Effector memory CD4-positive, alpha-beta T cell (primary cell): ENCODE results near the gene RPL23.

ENCODE experiments used
- DNase-seq, 3 donors: peaks; one replicate each; pipeline ENCODE4 v3.0.0-alpha.2; 2020
- H3K27ac ChIP-seq: 2 replicates; pipeline ENCODE4 v1.7.0; 2013; ENCODE audit warnings: mild to moderate bottlenecking, low read length, moderate library complexity; ENCODE audit not compliant: insufficient read depth, poor library complexity, severe bottlenecking
- H3K27me3 ChIP-seq: replicated peaks from 2 replicates; pipeline ENCODE4 v1.7.0; 2013; ENCODE audit warnings: mild to moderate bottlenecking, low read length; ENCODE audit not compliant: insufficient read depth, control insufficient read depth, poor library complexity, severe bottlenecking
- H3K36me3 ChIP-seq: 2 replicates; pipeline ENCODE4 v1.7.0; 2013; ENCODE audit warnings: mild to moderate bottlenecking, low read length, moderate library complexity; ENCODE audit not compliant: control insufficient read depth, insufficient read depth
- H3K4me1 ChIP-seq: 2 replicates; pipeline ENCODE4 v1.7.0; 2013; ENCODE audit warnings: low read length, mild to moderate bottlenecking; ENCODE audit not compliant: control insufficient read depth, insufficient read depth, poor library complexity, severe bottlenecking
- H3K4me3 ChIP-seq: 2 replicates; pipeline ENCODE4 v1.7.0; 2013; ENCODE audit warnings: low read length, low read depth, mild to moderate bottlenecking; ENCODE audit not compliant: insufficient read depth, poor library complexity, severe bottlenecking
- H3K9me3 ChIP-seq: 2 replicates; pipeline ENCODE4 v1.7.0; 2013; ENCODE audit warnings: mild to moderate bottlenecking, low read length, moderate library complexity; ENCODE audit not compliant: control insufficient read depth

The RPL23 gene

DNA sequence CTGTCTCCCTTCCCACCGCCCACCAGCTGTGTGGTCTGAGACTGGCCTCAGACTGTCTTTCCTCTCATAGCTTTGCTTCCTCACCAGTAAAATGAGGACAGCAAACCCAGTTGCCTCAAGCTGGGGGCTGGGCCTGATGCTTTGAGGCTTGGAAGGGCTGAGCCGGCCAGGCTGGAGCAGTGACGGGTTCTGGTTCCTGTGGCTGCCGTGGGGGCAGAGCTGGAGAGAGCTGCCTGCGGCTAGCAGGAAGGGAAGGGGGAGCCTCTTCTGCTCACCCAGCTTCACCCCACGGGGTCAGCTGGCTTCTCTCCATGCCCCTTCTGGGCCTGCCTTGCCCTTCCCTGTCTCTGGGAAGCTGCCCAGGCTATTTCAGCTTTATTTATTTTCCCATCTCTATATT lies 40.1 kb upstream of the RPL23 start:
- no peak for DNase-seq
- Histone ChIP-seq H3K9me3 (no peaks in the 10 kb centered on the region), H3K4me1 (peaks cover 81% of the 10 kb centered on the region), H3K27ac (peak overlapping the region; percentile 63), H3K27me3 (no peaks in the 10 kb centered on the region), H3K36me3 (peaks cover 37% of the 10 kb centered on the region), H3K4me3 (no peak overlapping the region)

DNA sequence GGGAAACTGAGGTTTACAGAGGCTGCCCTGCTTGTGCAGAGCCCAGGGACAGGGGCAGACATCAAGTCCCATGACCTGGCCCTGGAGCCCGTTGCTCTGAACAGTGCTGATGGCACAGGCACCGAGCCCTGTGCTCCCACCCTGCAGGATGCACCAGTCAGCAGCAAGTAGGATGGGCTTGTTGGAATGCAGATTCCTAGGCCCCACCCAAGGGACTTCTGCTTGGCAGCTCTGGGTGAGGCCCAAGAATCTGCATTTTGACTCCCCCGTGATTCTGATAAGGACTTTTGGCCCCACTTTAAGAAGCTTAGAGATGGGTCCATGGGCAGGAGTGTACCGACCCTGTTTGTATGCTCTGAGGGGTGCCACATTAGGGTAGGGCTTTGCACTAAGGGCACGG lies 39.6 kb upstream of the RPL23 start:
- Histone ChIP-seq H3K27me3 (no peaks in the 10 kb centered on the region), H3K27ac (peak overlapping the region; percentile 63), H3K9me3 (no peaks in the 10 kb centered on the region), H3K36me3 (peaks cover 37% of the 10 kb centered on the region), H3K4me3 (no peak overlapping the region), H3K4me1 (peaks cover 78% of the 10 kb centered on the region)
- no peak for DNase-seq

DNA sequence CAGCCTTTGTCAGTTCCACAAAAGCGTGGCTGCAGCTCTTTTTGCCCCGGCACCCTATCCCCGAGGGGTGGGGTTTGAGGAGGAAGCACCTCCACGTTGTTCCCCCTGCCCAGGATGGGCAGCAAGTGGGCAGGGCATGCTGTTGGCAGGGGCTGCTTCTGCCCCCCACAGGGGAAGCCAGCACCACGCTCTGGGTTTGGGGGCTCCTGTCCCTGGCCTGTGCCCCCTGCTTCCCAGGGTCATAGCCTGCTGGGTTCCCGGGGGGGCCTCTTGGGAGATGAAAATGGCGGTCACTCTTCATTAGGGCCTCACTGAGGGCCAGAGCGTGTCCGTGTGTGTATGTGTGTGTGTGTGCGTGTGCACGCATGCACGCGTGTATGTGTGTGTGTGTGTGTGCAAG lies 39.1 kb upstream of the RPL23 start:
- Histone ChIP-seq H3K27ac (peak overlapping the region; percentile 63), H3K9me3 (no peaks in the 10 kb centered on the region), H3K4me3 (no peak overlapping the region), H3K4me1 (peaks cover 73% of the 10 kb centered on the region), H3K27me3 (no peaks in the 10 kb centered on the region), H3K36me3 (peaks cover 40% of the 10 kb centered on the region)
- no peak for DNase-seq

DNA sequence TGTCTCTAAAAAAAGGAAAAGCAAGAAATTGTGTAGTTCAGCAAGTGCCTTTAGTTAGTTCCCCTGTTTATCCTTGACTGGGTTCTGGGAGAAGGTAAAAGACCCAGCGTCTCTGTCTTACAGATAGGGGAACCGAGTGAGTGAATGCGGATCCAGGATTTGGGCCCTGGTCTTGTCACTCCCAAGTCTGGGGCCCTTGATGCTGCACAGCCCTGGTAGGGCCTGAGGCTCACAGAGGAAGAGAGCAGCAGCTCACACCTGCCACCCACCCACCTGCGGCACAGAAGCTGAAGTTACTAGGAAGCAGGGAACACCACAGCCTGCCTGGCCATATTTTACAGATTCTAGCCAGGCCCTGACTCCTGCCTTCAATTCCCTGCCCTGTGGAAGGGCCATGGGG lies 38.6 kb upstream of the RPL23 start:
- H3K27ac ChIP-seq, result peak overlapping the region; percentile 60

DNA sequence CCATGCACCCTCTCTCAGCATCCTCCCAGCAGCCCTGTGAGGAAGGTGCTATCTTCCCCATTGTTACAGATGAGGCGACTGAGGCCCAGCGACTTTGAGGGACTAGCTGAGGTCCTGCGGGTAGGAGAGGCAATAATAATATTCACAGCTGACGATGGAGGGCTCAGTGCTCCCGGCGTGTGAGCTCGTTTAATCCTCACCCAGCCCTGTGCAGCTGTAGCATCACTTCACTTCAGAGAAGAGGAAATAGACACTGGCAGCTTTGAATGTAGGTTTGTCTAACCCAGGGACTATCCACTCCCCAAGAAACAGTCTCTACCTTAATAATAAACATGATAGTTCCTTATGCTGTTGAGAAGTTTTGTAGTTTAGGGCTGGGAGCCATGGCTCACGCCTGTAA lies 37.9 kb upstream of the RPL23 start:
- H3K9me3 ChIP-seq, result no peaks in the 10 kb centered on the region
- DNase-seq, result no peak
- H3K27me3 ChIP-seq, result no peaks in the 10 kb centered on the region
- H3K36me3 ChIP-seq, result peaks cover 46% of the 10 kb centered on the region
- H3K4me3 ChIP-seq, result no peak overlapping the region
- H3K27ac ChIP-seq, result peak overlapping the region; percentile 60
- peaks cover 71% of the 10 kb centered on the region for H3K4me1 ChIP-seq

More for the DNA sequence above, 38.6 kb upstream of the RPL23 start:
- Histone ChIP-seq H3K4me3 (no peak overlapping the region), H3K9me3 (no peaks in the 10 kb centered on the region), H3K36me3 (peaks cover 45% of the 10 kb centered on the region), H3K27me3 (no peaks in the 10 kb centered on the region), H3K4me1 (peaks cover 73% of the 10 kb centered on the region)
- DNase-seq, result no peak

DNA sequence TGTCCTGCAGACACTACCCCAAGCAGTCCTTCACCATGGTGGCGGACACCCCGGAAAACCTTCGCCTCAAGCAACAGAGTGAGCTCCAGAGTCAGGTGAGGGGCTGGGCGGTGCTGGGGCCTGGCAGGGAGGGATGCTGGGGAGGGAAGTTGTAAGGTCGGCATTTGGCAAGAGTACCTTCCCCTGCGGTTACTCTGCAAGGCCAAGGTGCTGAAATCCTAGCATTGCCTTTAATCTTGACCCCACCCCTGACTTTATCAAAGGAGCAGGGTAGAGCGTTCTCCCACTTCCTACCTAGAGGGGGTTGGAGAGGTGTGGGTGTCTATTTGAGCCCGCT lies 36.9 kb upstream of the RPL23 start:
- H3K36me3 ChIP-seq, result peaks cover 43% of the 10 kb centered on the region
- no peaks in the 10 kb centered on the region for H3K9me3 ChIP-seq
- H3K4me3 ChIP-seq, result no peak overlapping the region
- DNase-seq, result no peak
- H3K27me3 ChIP-seq, result no peaks in the 10 kb centered on the region
- peak overlapping the region; percentile 60 for H3K27ac ChIP-seq
- H3K4me1 ChIP-seq, result peaks cover 76% of the 10 kb centered on the region

DNA sequence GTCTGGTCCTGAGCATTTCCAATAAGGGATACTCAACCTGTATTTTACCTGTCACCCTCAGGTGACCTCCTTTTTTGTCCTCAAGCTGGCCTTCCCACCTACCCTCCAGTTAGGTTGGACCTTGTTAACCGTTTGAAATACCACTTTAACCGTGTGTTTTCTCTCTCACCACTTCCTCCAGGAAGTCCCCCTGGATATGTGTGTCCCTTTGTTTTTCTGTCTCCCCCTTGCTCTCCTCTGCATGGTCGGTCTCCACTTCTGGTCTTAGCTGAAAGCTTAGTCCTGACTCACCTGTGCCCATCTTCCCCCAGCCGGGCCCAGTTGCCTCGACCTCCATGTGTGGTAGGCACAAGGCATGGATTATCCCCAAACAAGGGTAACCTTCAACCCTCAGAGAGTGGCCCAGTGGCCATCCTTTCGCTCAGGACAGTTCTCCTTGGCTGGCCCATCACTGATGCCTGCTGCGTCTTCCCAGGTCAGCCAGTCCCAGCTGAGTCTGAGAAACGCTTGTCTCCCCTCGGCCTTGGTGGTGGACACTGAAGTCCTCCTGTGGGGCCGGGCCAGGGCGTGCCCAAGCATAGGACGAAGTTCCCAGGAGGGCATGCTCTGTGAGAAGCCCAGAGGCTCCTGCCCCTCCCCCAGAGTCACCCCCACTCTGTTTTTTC lies 36.4 kb upstream of the RPL23 start:
- H3K27ac ChIP-seq, result peak overlapping the region; percentile 60
- H3K27me3 ChIP-seq, result no peaks in the 10 kb centered on the region
- H3K9me3 ChIP-seq, result no peaks in the 10 kb centered on the region
- no peak for DNase-seq
- peaks cover 81% of the 10 kb centered on the region for H3K4me1 ChIP-seq
- no peak overlapping the region for H3K4me3 ChIP-seq
- H3K36me3 ChIP-seq, result peaks cover 45% of the 10 kb centered on the region

DNA sequence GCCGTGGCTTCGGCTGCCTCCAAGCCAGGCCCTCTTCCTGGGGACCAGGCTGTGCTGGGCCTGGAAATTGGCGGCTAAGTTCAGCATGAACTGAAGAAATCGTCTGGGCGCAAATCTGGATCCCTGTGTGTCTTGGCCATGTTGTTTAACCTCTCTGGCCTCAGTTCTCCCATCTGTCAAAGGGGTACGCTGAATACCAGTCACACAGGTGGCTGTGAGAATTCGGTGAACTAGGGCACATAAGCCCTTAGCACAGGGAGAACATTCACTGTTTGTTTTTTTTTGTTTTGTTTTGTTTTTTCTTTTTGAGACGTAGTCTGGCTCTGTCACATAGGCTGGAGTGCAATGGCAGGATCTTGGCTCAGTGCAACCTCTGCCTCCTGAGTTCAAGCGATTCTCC lies 35.3 kb upstream of the RPL23 start:
- Histone ChIP-seq H3K9me3 (no peaks in the 10 kb centered on the region), H3K4me3 (no peak overlapping the region), H3K27me3 (no peaks in the 10 kb centered on the region), H3K36me3 (peaks cover 38% of the 10 kb centered on the region), H3K27ac (no peak overlapping the region), H3K4me1 (peaks cover 84% of the 10 kb centered on the region)
- DNase-seq, result no peak

DNA sequence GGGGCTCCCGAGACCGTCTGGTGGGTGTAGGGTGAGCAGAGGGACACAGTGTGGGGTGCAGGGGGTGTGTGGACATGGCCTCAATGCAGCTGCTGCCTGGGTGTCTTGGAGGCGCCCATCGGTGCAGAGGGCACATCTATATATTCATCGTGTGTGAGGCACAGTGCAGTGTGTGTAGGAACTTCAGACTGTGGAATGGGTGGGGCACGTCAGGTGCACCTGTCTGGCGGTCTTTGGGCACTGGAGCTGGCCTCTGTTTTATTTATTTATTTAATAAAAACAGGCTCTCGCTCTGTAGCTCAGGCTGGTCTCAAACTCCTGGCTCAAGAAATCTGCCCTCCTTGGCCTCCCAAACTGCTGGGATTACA lies 33.1 kb upstream of the RPL23 start:
- H3K4me3 ChIP-seq, result no peak overlapping the region
- DNase-seq, result no peak
- peaks cover 79% of the 10 kb centered on the region for H3K4me1 ChIP-seq
- peak overlapping the region; percentile 29 for H3K27ac ChIP-seq
- no peaks in the 10 kb centered on the region for H3K9me3 ChIP-seq
- peaks cover 23% of the 10 kb centered on the region for H3K36me3 ChIP-seq
- no peaks in the 10 kb centered on the region for H3K27me3 ChIP-seq

DNA sequence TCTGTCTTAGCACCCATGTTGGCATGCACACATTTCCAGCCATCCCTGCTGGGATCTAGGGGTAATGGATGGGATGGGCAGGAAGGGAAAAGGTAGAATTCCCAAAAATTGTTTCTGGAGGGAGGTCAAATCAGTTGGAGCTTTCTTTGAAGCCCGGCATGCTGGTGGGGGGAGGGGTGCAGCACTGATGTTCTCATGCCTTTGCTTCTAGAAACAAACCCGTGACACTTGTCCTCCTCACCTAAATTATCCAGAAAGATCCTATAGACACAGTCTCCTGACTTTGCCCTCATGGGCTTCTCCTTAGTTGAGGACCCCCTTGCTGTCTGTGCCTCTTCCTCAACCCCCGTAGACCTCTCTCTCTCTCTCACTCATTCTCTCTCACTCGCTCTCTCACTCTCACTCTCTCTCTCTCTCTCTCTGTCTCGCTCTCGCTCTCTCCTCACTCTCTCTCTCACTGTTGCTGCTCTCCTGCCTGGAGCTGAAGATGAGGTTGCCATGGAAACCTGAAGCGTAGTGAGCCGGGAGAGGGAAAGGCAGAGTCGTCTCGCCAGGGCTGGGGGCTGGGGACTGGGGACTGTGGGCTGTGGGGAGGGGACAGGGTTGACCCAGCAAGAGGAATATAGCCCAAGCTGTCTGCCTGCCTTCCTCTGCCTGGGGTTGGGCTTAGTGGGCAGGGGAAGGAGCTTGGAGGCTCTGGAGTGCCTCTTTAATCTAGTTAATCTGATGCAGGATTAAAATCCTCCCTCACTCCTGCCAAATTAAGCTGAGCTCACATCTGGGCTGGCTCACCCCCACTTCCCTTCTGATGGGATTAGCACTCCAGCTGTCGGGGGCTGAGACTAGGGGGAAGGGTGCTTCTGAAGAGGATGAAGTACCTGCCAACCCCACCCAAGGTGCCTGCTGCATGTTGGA lies 32.5 kb upstream of the RPL23 start:
- no peaks in the 10 kb centered on the region for H3K27me3 ChIP-seq
- H3K9me3 ChIP-seq, result no peaks in the 10 kb centered on the region
- H3K4me1 ChIP-seq, result peaks cover 79% of the 10 kb centered on the region
- peaks cover 28% of the 10 kb centered on the region for H3K36me3 ChIP-seq
- H3K27ac ChIP-seq, result peak overlapping the region; percentile 37
- H3K4me3 ChIP-seq, result no peak overlapping the region
- no peak for DNase-seq
